Stomach (tissue), 9 donors: Measurements from ENCODE around the gene SCG2. TPM values are rescaled to one million over a fixed set of nuclear protein-coding genes. Genes with fewer than 3 reads are reported as not detected.

Source experiments
- DNase-seq, 2 donors: peaks; one replicate each; pipeline versions ENCODE4 v3.0.0 to v3.0.0-alpha.2; 2013 to 2019
- H3K27ac ChIP-seq, 5 donors: fragments of 200-600 bp in 4 of 5; sonication (generic) in 4 of 5; one replicate each; pipeline ENCODE4 v1.5.1; 2013 to 2019; ENCODE audit warnings: mild to moderate bottlenecking in 1 of 5, moderate library complexity in 1 of 5
- H3K27me3 ChIP-seq, 3 donors: fragments of 200-600 bp; sonication (generic); one replicate each; pipeline ENCODE4 v1.5.1; 2017 to 2019; ENCODE audit warnings: mixed run types in 1 of 3
- H3K36me3 ChIP-seq, 4 donors: fragments of 200-600 bp; sonication (generic); 1 replicate in 3 of 4; 2 replicates in 1 of 4; pipeline ENCODE4 v1.5.1; 2016 to 2019
- H3K4me1 ChIP-seq, 4 donors: fragments of 200-600 bp; sonication (generic); one replicate each; pipeline ENCODE4 v1.5.1; 2016 to 2019
- H3K4me3 ChIP-seq, 4 donors: fragments of 200-600 bp; sonication (generic) in 3 of 4; one replicate each; pipeline ENCODE4 v1.5.1; 2016 to 2019; ENCODE audit warnings: mild to moderate bottlenecking in 1 of 4
- H3K9me3 ChIP-seq, 4 donors: fragments of 200-600 bp; sonication (generic); one replicate each; pipeline ENCODE4 v1.5.1; 2016 to 2019
- EP300 ChIP-seq: sonication (generic); formaldehyde crosslinking; IDR thresholded peaks from one replicate; pipeline ENCODE4 v1.6.1; 2017; ENCODE audit warnings: antibody characterized with exemption
- POLR2A ChIP-seq, 4 donors: fragments of 450-650 bp; IDR thresholded peaks; one replicate each; pipeline ENCODE4 v1.6.1; 2016; ENCODE audit warnings: antibody characterized with exemption in 4 of 4, control low read depth in 2 of 4, mild to moderate bottlenecking in 1 of 4, moderate library complexity in 1 of 4
- POLR2AphosphoS5 ChIP-seq, 3 donors: sonication (generic); formaldehyde crosslinking; IDR thresholded peaks; one replicate each; pipeline ENCODE4 v1.6.1; 2016; ENCODE audit warnings: antibody characterized with exemption in 3 of 3
- whole genome bisulfite sequencing, 5 donors: extraction: QIAGEN DNeasy Blood & Tissue Kit in 3 of 5; methylation state at CpG; one replicate each; pipeline versions ENCODE4 v1.1.5 to v1.1.7; 2013 to 2018; 5-methylcytosine and 5-hydroxymethylcytosine counted together
- intact Hi-C: fragments of 100-400 bp; cut with DNase I; formaldehyde crosslinking; loops from one replicate; pipeline ENCODE4 v1.15.1; 2023; ENCODE audit warnings: low total_unique reads
- polyA plus RNA-seq, 3 donors: library from polyadenylated mRNA; stranded (reverse); fragments of 200-250 nt; gene quantifications; one replicate each; pipeline ENCODE4 v1.2.3, GENCODE V29; 2013
- total RNA-seq, 5 donors: library from RNA; depleted of rRNA; stranded (reverse); fragments of >200 nt; gene quantifications; one replicate each; pipeline versions ENCODE4 v1.1.0 to v1.2.3, GENCODE V29; 2014 to 2016
- TF ChIP-seq, protein P1 (sequence below), 7 experiments: fragments of 450-650 bp in 4 of 7; fragments of 200-600 bp in 3 of 7; sonication (generic) in 3 of 7; IDR thresholded peaks; one replicate each; pipeline ENCODE4 v1.5.1; 2016 to 2019; ENCODE audit warnings: antibody characterized with exemption in 7 of 7, control low read depth in 2 of 7, mild to moderate bottlenecking in 1 of 7
- donor health status: healthy with polysubstance abuse.
- donor health status: Bipolar disorder and iron deficiency.
- donor health status: healthy.

SCG2 gene
- total and polyA plus RNA-seq, 8 donors: 0.58 to 11.7 (median 2.7) TPM

DNA sequence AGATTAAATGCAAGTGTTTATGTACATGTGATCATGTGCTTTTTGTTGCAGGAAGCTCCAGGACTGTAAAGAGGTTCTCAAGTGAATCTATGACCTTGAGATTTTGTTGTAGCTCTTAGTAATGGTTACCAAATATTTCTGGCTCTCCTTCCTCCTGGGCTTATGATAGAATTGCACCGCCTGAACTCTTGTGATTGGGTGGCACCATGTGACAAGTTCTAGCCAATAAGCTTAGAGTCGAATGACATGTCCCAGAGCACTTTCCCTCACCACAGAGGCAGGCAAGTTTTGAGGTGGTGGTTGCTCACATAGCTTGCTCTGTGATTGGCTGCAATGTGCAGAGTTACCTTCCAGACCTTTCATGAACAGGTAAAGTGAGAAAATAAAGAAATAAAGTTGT, 8.9 kb upstream of the SCG2 start:
- WGBS, 5 donors: 91 to 95% (median 91%) methylated on average over 2 of the region's 2 CpGs
- no peak overlapping the region for H3K4me3 ChIP-seq
- DNase-seq: no peak
- no peaks in the 10 kb centered on the region for H3K9me3 ChIP-seq
- TF ChIP-seq POLR2AphosphoS5 (IDR thresholded peaks at IDR 0.05) (no peak), POLR2A (IDR thresholded peaks at IDR 0.05) (no peak), EP300 (no peak)
- TF ChIP-seq, protein P1, sequence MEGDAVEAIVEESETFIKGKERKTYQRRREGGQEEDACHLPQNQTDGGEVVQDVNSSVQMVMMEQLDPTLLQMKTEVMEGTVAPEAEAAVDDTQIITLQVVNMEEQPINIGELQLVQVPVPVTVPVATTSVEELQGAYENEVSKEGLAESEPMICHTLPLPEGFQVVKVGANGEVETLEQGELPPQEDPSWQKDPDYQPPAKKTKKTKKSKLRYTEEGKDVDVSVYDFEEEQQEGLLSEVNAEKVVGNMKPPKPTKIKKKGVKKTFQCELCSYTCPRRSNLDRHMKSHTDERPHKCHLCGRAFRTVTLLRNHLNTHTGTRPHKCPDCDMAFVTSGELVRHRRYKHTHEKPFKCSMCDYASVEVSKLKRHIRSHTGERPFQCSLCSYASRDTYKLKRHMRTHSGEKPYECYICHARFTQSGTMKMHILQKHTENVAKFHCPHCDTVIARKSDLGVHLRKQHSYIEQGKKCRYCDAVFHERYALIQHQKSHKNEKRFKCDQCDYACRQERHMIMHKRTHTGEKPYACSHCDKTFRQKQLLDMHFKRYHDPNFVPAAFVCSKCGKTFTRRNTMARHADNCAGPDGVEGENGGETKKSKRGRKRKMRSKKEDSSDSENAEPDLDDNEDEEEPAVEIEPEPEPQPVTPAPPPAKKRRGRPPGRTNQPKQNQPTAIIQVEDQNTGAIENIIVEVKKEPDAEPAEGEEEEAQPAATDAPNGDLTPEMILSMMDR (IDR thresholded peaks at IDR 0.05): no peak
- intact Hi-C loops: no loop called here
- peaks cover 0 to 13% (median 11%) of the 10 kb centered on the region in 4 donors for H3K4me1 ChIP-seq
- no peaks in the 10 kb centered on the region for H3K36me3 ChIP-seq
- no peak overlapping the region for H3K27ac ChIP-seq
- peaks cover 0 to 10% (median 0%) of the 10 kb centered on the region in 3 donors for H3K27me3 ChIP-seq

DNA sequence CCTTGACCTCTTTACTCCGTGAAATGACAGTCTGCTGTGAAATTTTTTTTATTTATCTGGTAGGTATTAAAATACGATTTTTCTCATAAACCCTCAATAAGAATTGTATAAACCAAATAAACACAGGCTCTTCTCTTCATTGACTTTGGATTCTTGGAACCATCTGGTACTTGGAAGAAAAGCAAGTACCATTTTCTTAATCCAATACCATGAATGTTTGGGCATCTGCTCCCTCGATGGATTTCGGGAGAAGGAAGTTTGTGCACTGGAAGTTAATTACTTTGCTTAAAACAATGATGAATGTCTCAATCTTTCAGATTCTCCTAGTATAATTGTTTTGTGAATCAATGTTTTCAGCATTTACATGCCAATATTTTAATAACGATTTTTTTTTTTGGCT, 5.3 kb upstream of the SCG2 start:
- no peaks in the 10 kb centered on the region for H3K36me3 ChIP-seq
- H3K27me3 ChIP-seq: no peaks in the 10 kb centered on the region
- no peaks in the 10 kb centered on the region for H3K9me3 ChIP-seq
- no peak overlapping the region for H3K4me3 ChIP-seq
- H3K27ac ChIP-seq: no peak overlapping the region
- TF ChIP-seq POLR2A (IDR thresholded peaks at IDR 0.05): no peak
- no peak for TF ChIP-seq POLR2AphosphoS5 (IDR thresholded peaks at IDR 0.05)
- no peak for TF ChIP-seq EP300
- TF ChIP-seq, protein P1 (IDR thresholded peaks at IDR 0.05): no peak
- 72 to 83% (median 78%) methylated on average over 5 of the region's 5 CpGs for WGBS, 5 donors
- no peak for DNase-seq
- intact Hi-C loops: no loop called here
- H3K4me1 ChIP-seq: peaks cover 0 to 4% (median under 1%) of the 10 kb centered on the region in 4 donors

DNA sequence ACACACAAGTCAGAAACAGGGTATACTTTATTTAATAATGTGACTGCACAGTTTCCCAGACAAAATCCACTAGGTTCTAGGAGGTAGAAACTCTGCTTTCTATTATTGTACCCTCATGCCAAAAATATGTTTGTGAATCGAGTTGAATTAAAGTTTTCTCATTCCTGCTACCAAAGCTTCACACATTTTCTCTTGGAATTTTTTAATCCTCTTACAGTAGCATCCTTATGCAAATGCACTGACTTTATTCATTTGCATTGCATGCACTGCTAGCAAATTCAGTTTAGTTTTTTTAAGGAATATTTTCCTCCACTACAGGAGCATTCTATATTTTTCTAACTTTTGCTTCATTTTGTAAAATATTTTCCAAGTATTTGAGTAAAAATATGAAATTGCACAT, 4.8 kb upstream of the SCG2 start:
- DNase-seq: no peak
- no peaks in the 10 kb centered on the region for H3K27me3 ChIP-seq
- no peak overlapping the region for H3K4me3 ChIP-seq
- no peak overlapping the region for H3K27ac ChIP-seq
- TF ChIP-seq, protein P1 (IDR thresholded peaks at IDR 0.05): no peak
- TF ChIP-seq POLR2AphosphoS5 (IDR thresholded peaks at IDR 0.05): no peak
- no peak for TF ChIP-seq POLR2A (IDR thresholded peaks at IDR 0.05)
- no peak for TF ChIP-seq EP300
- H3K36me3 ChIP-seq: no peaks in the 10 kb centered on the region
- 22 to 47% (median 24%) methylated on average over 1 of the region's 1 CpG for WGBS, 5 donors
- peaks cover 0 to 7% (median 3%) of the 10 kb centered on the region in 4 donors for H3K4me1 ChIP-seq
- H3K9me3 ChIP-seq: no peaks in the 10 kb centered on the region
- intact Hi-C loops: no loop called here

DNA sequence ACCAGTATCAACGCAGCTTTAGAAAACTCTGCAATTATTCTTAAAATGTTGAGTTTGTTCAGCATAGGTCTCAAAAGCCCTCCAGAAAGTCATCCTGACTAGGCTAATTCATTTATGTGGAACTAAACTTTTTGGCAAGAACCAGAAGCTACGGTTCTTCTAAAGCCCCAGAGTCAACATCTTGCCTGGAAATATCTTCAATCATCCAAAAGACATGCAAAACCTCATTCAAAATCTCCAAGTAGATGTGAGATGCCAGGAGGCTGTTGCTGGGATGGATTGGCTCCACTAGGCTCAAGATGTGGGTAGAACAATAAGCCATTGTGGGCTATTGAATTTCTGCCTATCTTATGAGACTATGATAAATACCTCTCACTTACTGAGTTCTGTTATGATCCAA, 2.1 kb upstream of the SCG2 start:
- no peak for DNase-seq
- H3K27me3 ChIP-seq: no peaks in the 10 kb centered on the region
- H3K36me3 ChIP-seq: no peaks in the 10 kb centered on the region
- H3K9me3 ChIP-seq: no peaks in the 10 kb centered on the region
- no peak overlapping the region for H3K27ac ChIP-seq
- intact Hi-C loops: no loop called here
- TF ChIP-seq EP300 (no peak), POLR2A (IDR thresholded peaks at IDR 0.05) (no peak), POLR2AphosphoS5 (IDR thresholded peaks at IDR 0.05) (no peak)
- TF ChIP-seq, protein P1 (IDR thresholded peaks at IDR 0.05): no peak
- H3K4me1 ChIP-seq: peaks cover 0 to 9% (median 4%) of the 10 kb centered on the region in 4 donors
- H3K4me3 ChIP-seq: no peak overlapping the region
- WGBS, 5 donors: 72 to 81% (median 77%) methylated on average over 2 of the region's 2 CpGs
